SK-N-SH treated with all-trans-retinoic acid at 6 μM for 48 hours (cell line): ENCODE measurements around the gene MOV10L1.

ENCODE experiments used
- ATAC-seq: fragments of 200-7000 bp; cut with Tn5 transposase; 3 replicates; pipeline ENCODE4 v1.9.1; 2020; ENCODE audit warnings: mild to moderate bottlenecking, moderate library complexity
- ARNTL ChIP-seq: fragments of 450-650 bp; formaldehyde crosslinking; IDR thresholded peaks from 2 replicates; pipeline ENCODE4 v1.5.0; 2020; ENCODE audit warnings: low read depth, mild to moderate bottlenecking, moderate library complexity, borderline replicate concordance
- CREB5 ChIP-seq: fragments of 250-450 bp; sonication (Bioruptor Pico); IDR thresholded peaks from 2 replicates; pipeline ENCODE4 v1.5.1; 2020; ENCODE audit warnings: low read depth, mild to moderate bottlenecking, moderate library complexity
- CSDC2 ChIP-seq: fragments of 250-450 bp; sonication (Bioruptor Pico); IDR thresholded peaks from 2 replicates; pipeline ENCODE4 v1.5.0; 2020; ENCODE audit warnings: mild to moderate bottlenecking, moderate library complexity
- ESRRG ChIP-seq: fragments of 250-450 bp; sonication (Bioruptor Pico); IDR thresholded peaks from 2 replicates; pipeline ENCODE4 v1.6.1; 2021; ENCODE audit warnings: mild to moderate bottlenecking
- GLIS3 ChIP-seq: fragments of 250-450 bp; sonication (Bioruptor Pico); IDR thresholded peaks from 2 replicates; pipeline ENCODE4 v1.5.0; 2020; ENCODE audit warnings: mild to moderate bottlenecking, moderate library complexity
- ISL1 ChIP-seq: fragments of 250-450 bp; sonication (Bioruptor Pico); IDR thresholded peaks from 2 replicates; pipeline ENCODE4 v2.1.2; 2022; ENCODE audit warnings: mild to moderate bottlenecking, moderate library complexity
- OSR1 ChIP-seq: fragments of 250-450 bp; sonication (Bioruptor Pico); IDR thresholded peaks from 2 replicates; pipeline ENCODE4 v1.8.0; 2022; ENCODE audit warnings: moderate library complexity, mild to moderate bottlenecking, inconsistent platforms
- PATZ1 ChIP-seq: fragments of 250-450 bp; sonication (Bioruptor Pico); IDR thresholded peaks from 2 replicates; pipeline ENCODE4 v1.8.0; 2020; ENCODE audit warnings: mild to moderate bottlenecking, moderate library complexity, borderline replicate concordance
- RARB ChIP-seq: fragments of 250-450 bp; sonication (Bioruptor Pico); IDR thresholded peaks from 2 replicates; pipeline ENCODE4 v1.8.0; 2021; ENCODE audit warnings: mild to moderate bottlenecking, moderate library complexity
- TCF4 ChIP-seq: fragments of 250-450 bp; sonication (Bioruptor Pico); IDR thresholded peaks from 2 replicates; pipeline ENCODE4 v1.8.0; 2021; ENCODE audit warnings: mild to moderate bottlenecking, moderate library complexity, borderline replicate concordance
- TSHZ2 ChIP-seq: fragments of 250-450 bp; sonication (Bioruptor Pico); IDR thresholded peaks from 2 replicates; pipeline ENCODE4 v1.5.0; 2020; ENCODE audit warnings: mild to moderate bottlenecking, moderate library complexity
- ZFP3 ChIP-seq: fragments of 250-450 bp; sonication (Bioruptor Pico); IDR thresholded peaks from 2 replicates; pipeline ENCODE4 v1.5.0; 2020; ENCODE audit warnings: mild to moderate bottlenecking, moderate library complexity
- ZNF70 ChIP-seq: fragments of 450-650 bp; formaldehyde crosslinking; IDR thresholded peaks from 2 replicates; pipeline ENCODE4 v1.5.0; 2020; ENCODE audit warnings: mild to moderate bottlenecking, moderate library complexity
- ZNF8 ChIP-seq: fragments of 450-650 bp; formaldehyde crosslinking; IDR thresholded peaks from 2 replicates; pipeline ENCODE4 v1.5.0; 2020; ENCODE audit warnings: mild to moderate bottlenecking, moderate library complexity

Gene MOV10L1

GRCh38 chr22:50153056-50153755, 63.4 kb downstream of the MOV10L1 start:
- no peak for ATAC-seq
- TF ChIP-seq ZNF70 (CRISPR knock-in tag) (no peak), ZNF8 (CRISPR knock-in tag) (no peak), RARB (CRISPR knock-in tag) (no peak), CSDC2 (CRISPR knock-in tag) (no peak), ZFP3 (CRISPR knock-in tag) (no peak), TCF4 (no peak)

- ATAC-seq = no peak
- no peak for TF ChIP-seq PATZ1 (CRISPR knock-in tag)
- TF ChIP-seq RARB (CRISPR knock-in tag) = no peak
- TF ChIP-seq ISL1 (CRISPR knock-in tag) = no peak
Measured at GRCh38 chr22:50153756-50154140, 63.9 kb downstream of the MOV10L1 start.

GRCh38 chr22:50157709-50158375, 68.0 kb downstream of the MOV10L1 start:
- ATAC-seq = no peak
- TF ChIP-seq CSDC2 (CRISPR knock-in tag) (no peak), ARNTL (no peak), ESRRG (CRISPR knock-in tag) (no peak), ZNF70 (CRISPR knock-in tag) (no peak), PATZ1 (CRISPR knock-in tag) (no peak), TSHZ2 (CRISPR knock-in tag) (no peak), GLIS3 (CRISPR knock-in tag) (no peak), CREB5 (no peak), TCF4 (no peak)

- ATAC-seq = no peak
- TF ChIP-seq RARB (CRISPR knock-in tag) (no peak), OSR1 (CRISPR knock-in tag) (no peak), PATZ1 (CRISPR knock-in tag) (no peak), ZNF8 (CRISPR knock-in tag) (no peak)
Measured at GRCh38 chr22:50160947-50161346, 71.1 kb downstream of the MOV10L1 start.
